ENCODE measurements around the gene RIMBP2.

Gene RIMBP2

GRCh38 chr12:130366159-130366558 lies 349.9 kb downstream of the RIMBP2 start:
- DNase-seq (ENCODE audit: low read depth in 2 of 2), result no peak

DNA sequence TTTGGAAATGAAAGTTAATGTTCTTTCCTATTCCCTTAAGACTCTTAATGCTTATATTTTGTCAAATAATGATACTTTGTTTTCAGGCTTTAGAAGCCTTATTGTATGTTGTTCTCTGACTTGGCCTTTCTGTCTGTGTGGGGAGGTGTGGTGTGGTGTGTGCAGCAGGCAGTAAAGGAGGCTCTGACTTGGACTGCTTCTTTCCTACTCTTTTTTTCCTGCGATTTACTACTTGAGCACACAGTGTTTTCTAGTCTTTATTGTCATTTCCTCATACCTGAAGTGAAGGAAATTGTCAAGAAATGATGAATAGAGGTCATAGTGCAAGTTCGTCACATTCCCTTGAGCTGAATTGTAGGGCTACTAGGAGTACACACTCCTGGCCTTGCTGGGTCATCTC lies 351.5 kb downstream of the RIMBP2 start:
- no peak for DNase-seq (ENCODE audit: low read depth in 2 of 2)

GRCh38 chr12:130362060-130362459 lies 354.0 kb downstream of the RIMBP2 start:
- DNase-seq (ENCODE audit: low read depth in 2 of 2), result no peak

- DNase-seq (ENCODE audit: low read depth in 2 of 2), result no peak
These were observed 358.3 kb downstream of the RIMBP2 start for GRCh38 chr12:130357729-130358330.

- no peak for DNase-seq (ENCODE audit: low read depth in 2 of 2)
These were observed 358.9 kb downstream of the RIMBP2 start for GRCh38 chr12:130357241-130357640.

DNA sequence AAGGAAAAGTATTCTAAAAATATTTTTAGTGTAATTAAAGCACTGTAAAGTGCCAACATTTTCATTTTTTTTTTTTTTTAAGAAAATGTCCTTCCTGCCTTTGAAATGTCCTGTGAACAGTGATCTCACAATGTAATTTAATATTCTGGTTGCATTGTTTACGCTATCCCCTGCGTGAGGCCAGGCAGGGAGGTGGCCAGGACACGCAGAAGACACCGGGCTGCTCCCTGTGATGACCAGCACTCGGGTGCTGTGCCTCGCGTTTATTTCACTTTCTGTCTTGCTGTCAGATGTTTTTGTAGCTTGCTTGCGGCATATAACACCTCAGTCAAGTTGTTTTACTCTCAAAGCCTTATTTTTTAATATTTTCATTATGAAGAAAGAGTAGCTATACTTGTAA lies 359.9 kb downstream of the RIMBP2 start:
- DNase-seq (ENCODE audit: low read depth in 2 of 2), result no peak

DNA sequence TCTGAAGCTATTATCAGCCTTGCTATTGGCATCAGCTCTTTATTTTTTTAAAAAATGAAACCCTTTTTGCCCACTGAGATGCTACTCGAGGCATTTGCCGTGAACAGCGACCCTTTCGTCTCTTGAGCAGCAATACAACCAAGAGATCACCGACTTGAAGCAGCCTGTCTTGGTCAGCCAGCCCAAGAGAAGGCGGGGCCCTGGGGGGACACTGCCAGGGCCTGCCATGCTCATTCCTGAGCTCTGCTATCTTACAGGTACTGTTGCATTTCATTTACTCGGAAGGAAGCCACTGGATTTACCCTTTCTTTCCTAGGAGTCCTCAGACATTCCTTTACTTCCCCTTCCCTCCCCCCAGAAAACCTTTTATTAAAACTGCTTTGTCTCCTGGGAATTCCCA lies 361.7 kb downstream of the RIMBP2 start:
- DNase-seq (ENCODE audit: low read depth in 2 of 2), result no peak

- DNase-seq (ENCODE audit: low read depth in 2 of 2), result no peak
These were observed 363.0 kb downstream of the RIMBP2 start for GRCh38 chr12:130353081-130353480.

- no peak for DNase-seq (ENCODE audit: low read depth in 2 of 2)
These were observed 364.8 kb downstream of the RIMBP2 start for GRCh38 chr12:130351326-130351725.

DNA sequence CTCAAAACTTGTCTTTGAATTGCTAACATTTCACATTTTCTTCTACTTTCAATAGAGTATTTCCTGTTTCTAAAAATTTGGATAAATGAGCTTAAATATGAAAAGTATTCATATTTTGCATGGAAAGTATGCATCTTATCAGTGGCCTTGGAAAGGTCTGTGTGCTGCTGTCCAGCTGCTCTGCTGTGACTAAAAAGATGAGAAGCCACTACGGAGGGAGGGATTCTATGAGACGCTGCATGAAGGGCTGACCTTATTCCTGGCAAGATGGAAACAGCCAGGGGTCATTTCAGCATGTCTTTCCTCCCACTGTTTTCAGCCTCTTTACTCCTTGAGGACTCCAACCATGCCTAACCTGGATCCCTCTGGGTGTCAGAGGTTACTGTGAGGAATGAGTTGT lies 365.4 kb downstream of the RIMBP2 start:
- no peak for DNase-seq (ENCODE audit: low read depth in 2 of 2)

- no peak for DNase-seq (ENCODE audit: low read depth in 2 of 2)
These were observed 368.5 kb downstream of the RIMBP2 start for GRCh38 chr12:130347588-130347987.
